Measurements from ENCODE around the gene OR10H5. TPM values are rescaled to one million over a fixed set of nuclear protein-coding genes. Genes with fewer than 3 reads are reported as not detected.

OR10H5 gene
- total and polyA plus RNA-seq, 2 experiments from 2014 or later: not detected

- Mint-ChIP-seq H3K27me3 (ENCODE audit: insufficient read depth, low read depth, poor library complexity) (peaks cover 7% of the 10 kb centered on the region), H3K4me3 (no peak overlapping the region), H3K36me3 (ENCODE audit: low read depth) (peaks cover 48% of the 10 kb centered on the region), H3K9me3 (peaks cover 96% of the 10 kb centered on the region), H3K4me1 (no peaks in the 10 kb centered on the region), H3K27ac (no peak overlapping the region)
- TF ChIP-seq ZNF462 (CRISPR knock-in tag; IDR thresholded peaks at IDR 0.05) (no peak), POLR2AphosphoS5 (IDR thresholded peaks at IDR 0.05; ENCODE audit: low read depth) (no peak), ZNF331 (CRISPR knock-in tag; IDR thresholded peaks at IDR 0.05; ENCODE audit: low read depth) (no peak), ETS1 (IDR thresholded peaks at IDR 0.05) (no peak), REST (IDR thresholded peaks at IDR 0.05; ENCODE audit: unreplicated experiment) (no peak), STAT1 (IDR thresholded peaks at IDR 0.05; ENCODE audit: unreplicated experiment) (no peak), EZH2phosphoT487 (IDR thresholded peaks at IDR 0.05; ENCODE audit: unreplicated experiment) (no peak), CTCF (conservative IDR thresholded peaks at IDR 0.05; ENCODE audit: low read depth in 2 of 2) (no peak), JUNB (IDR thresholded peaks at IDR 0.05; ENCODE audit: unreplicated experiment) (no peak)
- Histone ChIP-seq H3K79me2 (replicated peaks; ENCODE audit: insufficient read depth) (no peaks in the 10 kb centered on the region), H3K9me2 (ENCODE audit: insufficient read depth) (no peaks in the 10 kb centered on the region), H3K4me1 (ENCODE audit: insufficient read depth) (no peaks in the 10 kb centered on the region), H3K36me3 (ENCODE audit: insufficient read depth) (no peaks in the 10 kb centered on the region), H3K4me2 (no peak overlapping the region), H2AFZ (no peak overlapping the region), H3K27ac (ENCODE audit: low read depth) (no peak overlapping the region), H3K4me3 (no peak overlapping the region), H3K27me3 (ENCODE audit: insufficient read depth) (no peaks in the 10 kb centered on the region), H3F3A (replicated peaks; ENCODE audit: low read depth) (no peaks in the 10 kb centered on the region), H4K20me1 (replicated peaks; ENCODE audit: insufficient read depth) (no peaks in the 10 kb centered on the region)
- DNase-seq (ENCODE audit: low spot score) (no peak), ATAC-seq (no peak)
These were observed 24.7 kb downstream of the OR10H5 start for GRCh38 chr19:15812060-15812722.

Data from GM23338 (cell line).